HS-5 (cell line): Measurements from ENCODE around the gene GCG.

Source experiments
- DNase-seq: peaks from one replicate; pipeline ENCODE4 v3.0.0-alpha.2; 2012; ENCODE audit warnings: low read depth

GCG gene

DNA sequence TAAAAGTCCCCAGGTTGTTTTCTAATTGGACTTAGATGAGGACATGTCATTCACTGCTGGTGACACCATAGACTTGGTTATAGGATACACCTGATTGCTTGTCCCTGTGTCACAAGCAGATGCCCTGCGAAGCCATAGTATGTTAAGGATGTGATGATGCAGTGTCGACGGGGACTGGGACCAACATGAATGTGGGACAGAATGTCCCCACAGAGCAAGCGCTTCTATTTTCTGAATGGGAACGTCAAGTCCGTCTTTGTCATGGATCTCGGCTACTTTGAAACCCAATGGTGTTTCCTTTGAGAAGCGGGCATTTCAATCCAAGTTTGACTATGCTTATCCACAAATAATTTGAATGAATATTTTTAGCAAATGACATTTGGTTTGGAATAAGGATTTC lies 2.1 kb downstream of the GCG start:
- no peak for DNase-seq

DNA sequence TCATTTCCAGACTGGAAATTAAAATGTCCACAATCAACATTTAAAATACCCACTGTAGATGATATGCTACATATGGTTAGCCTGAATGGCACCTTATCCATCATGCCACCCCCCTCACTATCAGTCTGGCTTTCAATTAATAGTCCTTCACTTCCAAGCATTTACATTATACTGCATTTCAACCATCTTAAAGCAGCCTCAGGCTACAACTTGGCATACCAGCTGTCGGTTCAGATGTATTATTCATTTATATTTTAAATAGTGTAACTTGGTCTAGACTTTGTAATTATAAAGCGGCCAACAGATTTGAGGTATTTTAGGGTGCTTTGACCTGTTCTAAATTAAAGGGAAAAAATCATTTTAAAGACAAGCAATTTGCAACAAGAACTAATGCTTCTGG lies 2.6 kb downstream of the GCG start:
- DNase-seq, result no peak

DNA sequence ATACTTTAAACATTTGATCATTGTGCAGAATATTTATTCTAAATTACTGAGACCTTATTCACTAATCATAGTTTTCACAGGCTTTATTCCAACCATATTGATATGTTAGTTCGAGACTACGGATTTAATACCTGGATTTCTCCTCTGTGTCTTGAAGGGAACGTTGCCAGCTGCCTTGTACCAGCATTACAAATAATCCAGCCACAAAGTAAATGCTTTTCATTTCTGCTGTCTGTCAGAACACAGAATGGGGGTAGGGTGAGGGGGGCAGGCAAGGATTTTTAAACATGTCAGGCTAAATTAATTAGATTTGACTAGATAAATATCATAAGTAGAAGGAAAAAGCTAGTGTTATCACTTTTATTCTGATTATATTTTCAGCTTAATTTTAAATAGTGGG lies 3.1 kb downstream of the GCG start:
- DNase-seq, result no peak

DNA sequence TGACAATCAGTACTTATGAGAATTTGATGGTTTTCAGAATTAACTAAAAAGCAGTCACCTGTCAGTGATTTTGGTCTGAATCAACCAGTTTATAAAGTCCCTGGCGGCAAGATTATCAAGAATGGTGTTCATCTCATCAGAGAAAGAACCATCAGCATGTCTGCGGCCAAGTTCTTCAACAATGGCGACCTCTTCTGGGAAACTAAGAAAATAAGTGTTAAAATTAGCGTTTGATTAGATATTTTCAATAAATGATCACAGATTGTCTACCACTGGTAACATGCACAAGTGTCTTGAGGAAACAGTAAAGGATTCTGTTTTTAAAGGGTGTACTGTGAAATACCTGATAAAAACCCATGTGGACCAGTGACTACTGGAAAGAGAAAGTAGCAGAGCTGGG lies 8.1 kb downstream of the GCG start:
- DNase-seq, result no peak

DNA sequence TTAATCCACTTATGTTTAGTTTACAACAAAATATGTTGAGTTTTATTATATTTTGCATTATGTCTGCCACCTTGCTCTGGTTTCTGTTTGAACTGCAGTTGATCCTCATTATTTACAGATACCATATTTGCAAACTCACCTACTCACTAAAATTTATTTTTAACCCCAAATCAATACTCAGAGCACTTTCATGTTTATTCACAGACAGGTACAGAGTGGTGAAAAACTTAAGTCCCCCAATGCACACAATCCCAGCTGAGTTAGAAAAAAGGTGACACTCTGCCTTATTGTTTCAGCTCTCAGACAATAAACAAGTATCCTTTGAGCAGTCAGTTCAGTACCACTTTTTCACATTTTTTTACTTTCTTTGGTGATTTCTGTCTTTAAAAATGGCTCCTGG lies 13.7 kb downstream of the GCG start:
- DNase-seq, result no peak

DNA sequence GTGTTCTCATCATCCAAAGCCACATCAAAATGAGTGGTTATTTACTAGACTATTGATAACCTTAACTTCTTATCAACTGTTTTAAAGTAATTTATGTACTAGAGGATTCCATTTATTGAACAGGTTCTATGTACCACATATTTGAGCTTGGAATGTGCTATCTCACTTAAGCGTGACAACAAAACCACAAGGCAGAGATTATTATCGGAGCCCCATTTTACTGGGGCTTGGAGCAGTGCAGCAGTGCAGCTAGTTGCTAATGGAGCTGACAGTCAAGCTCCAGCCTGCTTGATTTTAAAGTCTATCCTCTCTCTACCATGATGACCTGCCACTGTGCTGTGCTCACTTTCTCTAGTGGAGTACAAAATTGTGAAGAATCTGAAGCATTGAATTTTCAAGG lies 24.6 kb downstream of the GCG start:
- DNase-seq, result no peak

DNA sequence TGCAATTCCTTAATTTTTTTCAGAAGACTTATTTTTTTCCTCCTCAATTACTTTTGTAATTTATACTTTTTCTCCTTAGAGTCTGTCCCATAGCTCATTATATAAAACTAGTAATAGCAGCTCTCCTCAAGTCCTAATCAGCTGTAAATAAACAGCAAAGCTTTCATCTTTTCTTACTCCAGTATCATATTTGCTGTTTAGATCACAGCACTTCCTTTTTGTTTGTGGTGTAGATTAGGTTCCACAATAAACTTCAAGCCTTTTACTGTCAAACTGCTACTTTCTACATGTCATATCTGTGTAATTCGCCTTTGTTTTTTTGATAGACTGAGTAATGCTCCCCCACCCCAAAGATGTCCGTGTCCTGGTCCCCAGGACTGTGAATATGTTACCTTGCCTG lies 25.5 kb downstream of the GCG start:
- no peak for DNase-seq

DNA sequence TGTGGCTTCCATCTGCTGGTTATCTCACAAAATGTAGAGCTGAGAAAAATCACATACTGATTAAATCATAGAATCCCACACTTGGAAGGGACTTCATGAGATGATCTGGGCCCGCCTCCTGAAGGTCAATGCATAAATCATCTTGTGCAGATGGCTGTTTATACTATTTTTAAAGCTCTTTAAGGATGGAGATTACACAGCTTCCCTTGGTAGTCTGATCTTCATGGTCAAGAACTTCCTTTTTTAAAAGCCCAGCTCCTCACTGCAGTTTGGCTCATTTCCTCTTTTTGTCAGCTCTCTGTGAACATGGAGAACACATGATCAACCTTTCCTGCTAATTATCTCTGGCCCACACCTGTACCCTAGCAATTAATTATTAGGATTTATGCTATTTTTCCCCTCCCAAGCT lies 25.9 kb downstream of the GCG start:
- DNase-seq, result no peak

DNA sequence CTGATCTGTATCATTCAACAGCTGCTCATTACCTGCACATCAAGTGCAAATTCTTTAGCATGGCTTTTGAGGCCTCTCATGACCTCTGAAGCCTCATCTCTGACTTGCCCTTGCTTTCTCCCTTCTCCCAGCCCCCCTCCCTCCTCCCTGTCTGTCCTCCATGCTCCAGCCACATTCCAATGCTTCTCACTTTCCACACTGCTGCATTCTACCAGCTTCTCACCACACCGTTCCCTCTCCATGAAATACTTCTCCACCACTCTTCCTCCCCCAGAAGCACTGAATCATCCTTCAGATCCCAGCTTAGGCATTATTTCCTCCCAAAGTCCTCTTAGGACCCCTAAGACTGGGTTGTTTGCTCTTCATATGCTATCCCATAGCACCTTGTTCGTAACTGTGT lies 26.9 kb downstream of the GCG start:
- DNase-seq, result no peak

DNA sequence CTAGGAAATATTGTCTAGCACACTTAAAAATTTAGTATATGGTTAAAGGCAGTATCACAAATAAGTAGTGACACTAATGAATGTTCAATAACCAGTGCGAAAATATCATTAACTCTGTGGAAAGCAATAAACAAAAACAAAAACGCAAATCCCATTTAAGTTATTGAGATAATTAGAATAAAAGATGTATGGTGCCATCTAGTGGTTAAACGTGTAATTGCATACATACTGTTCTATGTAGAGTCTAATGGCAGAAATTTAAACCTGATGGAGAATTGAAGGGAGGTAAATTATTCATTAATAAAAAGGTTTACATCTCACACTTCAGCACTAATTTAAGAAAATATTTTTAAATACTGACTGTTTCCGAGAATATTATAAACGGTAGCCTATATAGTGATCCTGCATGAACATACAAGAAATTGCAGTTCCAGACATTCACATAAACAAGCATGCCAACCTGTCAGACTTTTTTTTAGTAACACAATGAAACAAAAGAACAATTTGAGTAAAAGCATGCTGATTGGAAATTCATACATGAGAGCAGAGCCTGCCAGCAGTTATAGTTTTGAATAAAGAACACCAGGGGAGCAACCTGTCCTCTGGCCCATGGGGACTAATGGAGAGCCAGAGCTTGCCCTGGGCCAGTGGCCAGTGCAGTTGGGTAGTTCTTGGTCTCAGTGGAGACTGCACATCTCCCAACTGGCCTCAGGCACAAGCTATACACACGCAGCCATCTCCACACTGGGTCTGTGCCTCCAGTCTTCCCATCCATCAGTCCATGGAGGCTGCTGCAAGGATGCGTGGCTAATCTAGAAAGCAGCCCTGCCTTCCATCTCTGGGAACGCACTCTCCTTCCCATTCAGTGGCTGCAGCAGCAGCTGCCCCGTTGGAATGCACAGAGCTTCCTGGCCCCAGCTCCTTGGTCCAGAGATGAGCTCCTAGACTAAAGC lies 28.0 kb downstream of the GCG start:
- DNase-seq, result peak; percentile 64

DNA sequence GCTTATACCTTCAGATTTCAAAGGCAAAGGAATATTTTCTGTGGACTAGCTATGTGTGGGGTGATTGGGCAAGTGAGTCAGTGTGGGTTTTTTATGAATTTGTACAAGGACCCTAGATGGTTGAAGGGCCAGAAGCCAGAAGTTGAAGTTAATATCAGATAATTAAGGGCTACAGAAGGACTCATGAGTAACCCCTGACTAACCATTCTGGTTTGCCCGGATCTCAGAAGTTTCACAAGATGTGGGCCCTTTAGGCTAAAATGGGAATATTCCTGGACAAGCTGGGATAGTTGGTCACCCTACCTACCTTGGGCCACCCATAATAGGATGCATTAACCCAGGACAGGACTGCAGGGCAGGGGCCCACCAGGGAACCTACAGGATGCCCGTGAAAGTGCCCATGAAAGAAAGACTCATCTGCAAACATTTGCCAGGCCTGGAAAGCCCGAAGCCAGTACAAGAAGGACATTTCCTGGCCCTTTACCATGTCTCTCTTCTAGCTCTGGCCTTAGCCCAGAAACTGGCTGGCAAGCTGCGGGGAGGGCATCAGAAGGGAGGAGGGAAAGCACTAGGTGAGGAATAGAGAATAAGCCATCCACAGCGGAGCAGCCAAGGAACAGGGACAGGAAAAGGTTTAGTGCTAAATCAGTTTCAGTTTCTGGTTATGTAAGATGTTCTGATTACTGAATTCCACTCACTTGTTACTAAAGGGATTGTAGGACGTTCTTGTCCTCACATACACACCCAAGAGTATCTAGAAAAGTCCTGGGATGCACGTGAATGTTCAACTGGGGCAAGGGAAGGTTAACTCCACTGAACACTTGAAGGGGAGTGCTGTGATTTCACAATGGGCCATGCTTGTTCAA lies 33.6 kb downstream of the GCG start:
- DNase-seq, result peak; percentile 78

DNA sequence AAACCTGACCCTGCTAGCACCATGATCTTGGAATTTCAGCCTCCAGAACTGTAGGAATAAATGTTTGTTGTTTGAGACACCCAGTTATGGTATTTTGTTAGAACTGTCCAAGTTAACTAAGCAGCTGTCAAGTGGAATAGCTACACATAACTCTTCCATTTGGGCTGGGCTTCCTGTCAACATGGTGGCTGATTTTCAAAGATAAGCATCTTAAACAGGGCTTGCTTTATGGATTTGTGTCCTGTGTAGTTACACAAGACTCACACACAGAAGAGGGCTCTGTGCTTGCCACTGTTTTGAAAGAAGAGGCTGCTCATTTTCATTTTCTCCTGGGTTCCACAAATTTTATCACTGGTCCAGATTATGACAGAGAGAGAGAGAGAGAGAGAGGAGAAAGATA lies 35.7 kb downstream of the GCG start:
- DNase-seq, result no peak

DNA sequence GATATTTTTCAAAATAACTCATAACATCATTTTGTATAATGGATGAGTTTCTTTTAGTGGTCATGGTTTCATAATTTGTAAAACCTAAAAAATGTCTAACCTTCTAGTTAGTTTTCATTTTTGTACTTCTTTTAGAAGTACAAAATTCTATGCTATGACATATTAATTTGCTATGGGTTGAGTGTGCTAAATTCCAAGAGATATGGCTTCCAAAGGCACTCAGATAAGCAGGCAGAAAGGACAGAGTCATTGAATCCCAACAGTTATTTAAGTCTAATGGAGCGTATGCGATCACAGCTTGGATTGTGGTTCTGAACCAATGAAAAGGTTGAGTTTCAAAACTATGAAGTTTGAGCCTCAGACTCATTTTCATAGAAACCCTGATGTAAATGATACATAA lies 37.0 kb downstream of the GCG start:
- no peak for DNase-seq

DNA sequence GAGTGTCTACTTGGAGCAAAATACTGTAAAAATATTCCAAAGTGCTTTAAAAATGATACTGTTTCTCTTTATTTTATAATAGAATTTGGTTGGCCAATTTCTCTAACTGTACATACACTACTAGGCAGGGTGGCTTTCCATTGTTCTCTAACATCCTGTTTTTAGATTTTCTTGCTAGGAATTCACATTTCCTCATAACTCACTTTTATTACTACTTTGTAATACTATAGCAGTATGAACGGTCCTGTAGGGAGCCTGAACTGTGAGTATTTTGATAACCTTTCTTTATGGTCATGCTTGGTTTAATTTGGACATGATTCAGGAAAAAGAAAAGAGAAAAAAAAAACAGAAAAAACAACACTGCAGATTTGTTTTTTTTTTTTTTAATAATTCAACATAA lies 37.8 kb downstream of the GCG start:
- no peak for DNase-seq

DNA sequence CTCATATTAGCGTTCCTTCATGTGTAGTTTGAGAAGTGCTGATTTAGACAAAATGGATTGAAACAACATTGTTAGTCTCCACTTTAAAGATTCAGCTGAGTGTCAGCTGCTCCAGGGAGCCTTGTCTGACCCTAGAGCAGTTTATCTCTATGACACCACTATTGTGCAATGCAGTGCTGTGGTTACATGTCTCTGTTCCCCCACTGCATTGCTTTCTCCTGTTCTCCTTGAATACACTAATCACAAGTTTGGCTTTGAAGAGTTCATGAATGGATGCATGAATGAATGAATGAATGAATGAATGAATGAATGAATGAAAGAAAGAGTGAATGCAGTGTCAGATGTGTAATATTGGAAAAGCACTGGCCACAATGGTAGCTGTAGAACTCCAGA lies 38.3 kb downstream of the GCG start:
- no peak for DNase-seq

DNA sequence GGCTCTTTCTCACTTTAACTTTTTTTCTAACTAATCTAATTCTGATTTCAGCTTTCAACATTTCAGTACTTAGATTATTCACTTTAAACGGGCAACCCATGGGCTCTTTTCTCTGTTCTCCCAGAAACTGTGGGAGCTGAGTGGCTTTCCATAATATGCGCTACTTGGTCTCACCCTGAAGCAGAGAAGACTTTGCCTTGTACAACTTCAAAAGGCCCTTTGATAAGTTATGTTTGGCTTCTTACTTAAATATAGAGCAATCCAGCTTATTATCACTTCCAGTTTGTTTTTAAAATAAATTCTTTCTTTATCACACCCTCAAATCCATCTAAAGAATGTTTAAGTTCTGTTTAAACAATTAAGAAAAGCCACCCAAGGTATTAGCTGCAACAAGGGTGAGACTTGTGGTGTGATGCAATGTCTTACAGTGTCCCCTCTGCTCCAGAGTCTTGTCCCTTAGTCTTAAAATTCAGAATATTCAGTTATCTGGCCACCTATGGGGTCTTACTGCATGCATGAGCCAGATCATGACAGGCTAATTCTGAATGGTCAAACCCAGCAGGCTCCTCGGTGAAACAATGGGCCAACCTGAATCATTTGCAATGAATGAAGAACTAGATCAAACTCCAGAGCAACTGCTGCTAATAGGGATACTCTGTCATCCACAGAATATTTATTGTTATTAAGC lies 38.8 kb downstream of the GCG start:
- DNase-seq, result no peak

DNA sequence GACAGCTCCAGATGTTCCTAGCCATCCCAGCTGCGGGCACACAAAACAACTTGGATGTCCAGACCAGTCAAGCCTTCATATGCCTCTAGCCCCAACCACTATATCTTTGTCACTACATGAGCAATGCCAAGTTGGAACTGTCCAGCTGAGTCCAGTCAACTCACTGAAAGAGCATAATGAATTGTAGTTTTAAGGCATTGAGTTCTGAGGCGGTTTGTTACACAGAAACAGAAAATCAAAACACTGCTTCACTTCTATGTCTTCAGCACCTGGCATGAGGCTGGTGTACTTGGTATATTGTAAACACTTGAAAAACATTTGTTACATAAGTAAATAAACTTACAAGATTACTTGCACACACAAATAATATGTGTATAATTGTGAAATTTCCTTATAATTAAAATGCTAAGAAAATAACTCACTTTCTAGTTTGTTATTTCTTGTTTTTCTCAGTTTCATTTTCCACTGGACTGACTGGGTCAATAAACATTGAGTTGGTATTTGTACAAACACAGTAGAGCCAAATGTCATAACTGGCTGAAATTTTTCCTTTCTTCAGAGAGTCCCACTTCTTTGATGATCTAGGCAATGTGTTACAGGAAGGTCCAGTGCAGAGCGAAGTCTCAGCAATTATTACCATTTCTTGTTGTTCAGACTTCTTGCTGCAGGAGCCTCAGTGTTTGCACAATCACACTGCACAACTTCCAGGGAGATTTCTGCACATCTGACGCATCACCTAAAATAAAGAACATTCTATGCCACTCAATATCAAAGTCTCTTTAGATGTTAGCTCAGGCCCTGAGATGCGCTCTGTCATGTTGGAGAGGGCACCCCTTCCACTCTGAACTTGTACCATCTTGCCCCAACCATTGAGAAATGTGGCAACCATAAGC lies 39.8 kb downstream of the GCG start:
- DNase-seq, result no peak

DNA sequence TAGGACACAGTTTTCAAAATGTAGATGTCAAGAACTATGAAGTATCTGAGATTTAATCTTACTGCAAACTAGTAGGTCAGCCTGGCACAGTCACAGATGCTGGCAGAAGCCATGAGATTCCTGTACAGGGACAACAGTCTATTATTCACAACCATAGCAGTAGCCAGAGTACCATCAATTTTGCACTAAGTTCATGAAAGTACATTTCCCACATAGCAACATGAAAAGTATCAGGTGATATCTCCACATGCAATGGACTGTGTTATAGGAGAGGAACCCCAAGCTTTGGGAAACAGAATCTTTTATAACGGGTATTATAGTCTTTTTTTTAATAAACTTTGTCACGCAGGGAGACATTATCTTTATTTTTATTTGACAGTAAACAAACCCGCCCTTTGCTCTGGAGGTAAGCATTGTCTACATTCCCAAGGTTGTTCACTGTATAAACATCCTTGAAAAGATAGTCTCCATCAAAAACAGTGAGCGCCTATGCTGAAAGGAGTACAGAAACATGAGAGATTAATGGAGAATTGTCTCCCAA lies 44.6 kb downstream of the GCG start:
- no peak for DNase-seq

DNA sequence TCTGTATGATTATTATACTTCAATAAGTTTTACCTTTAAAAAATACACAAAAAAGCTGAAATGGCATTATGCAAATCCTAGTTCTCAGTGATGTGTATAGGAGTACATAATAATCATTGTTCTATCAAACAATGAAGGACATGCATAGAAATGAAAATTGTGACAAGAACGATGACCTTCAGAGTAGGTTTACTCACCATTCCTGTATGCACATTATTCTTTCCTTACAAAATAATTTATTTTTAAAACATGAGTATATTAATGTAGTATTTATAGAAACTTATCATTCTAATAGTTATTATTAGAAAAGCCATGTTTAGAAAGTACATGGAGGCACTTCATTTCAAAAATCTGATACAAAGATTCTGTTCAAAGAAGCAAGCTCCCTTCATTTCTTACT lies 45.3 kb downstream of the GCG start:
- no peak for DNase-seq

DNA sequence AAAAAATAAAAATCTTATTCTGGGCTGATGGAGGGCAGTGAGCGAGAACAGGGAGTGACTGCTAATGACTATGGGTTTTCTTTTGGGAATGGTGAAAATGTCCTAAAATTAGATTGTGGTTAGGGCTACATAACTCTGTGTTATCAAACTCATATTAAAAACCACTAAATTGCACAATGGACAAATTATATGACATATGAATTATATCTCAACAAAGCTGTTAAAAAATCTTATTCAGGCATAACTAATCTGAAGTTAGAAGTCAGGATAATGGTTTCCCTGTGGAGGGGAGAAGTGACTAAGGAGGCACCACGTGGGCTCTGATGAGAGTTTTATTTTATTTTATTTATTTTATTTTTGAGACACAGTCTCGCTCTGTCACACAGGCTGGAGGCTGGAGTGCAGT lies 45.9 kb downstream of the GCG start:
- no peak for DNase-seq

DNA sequence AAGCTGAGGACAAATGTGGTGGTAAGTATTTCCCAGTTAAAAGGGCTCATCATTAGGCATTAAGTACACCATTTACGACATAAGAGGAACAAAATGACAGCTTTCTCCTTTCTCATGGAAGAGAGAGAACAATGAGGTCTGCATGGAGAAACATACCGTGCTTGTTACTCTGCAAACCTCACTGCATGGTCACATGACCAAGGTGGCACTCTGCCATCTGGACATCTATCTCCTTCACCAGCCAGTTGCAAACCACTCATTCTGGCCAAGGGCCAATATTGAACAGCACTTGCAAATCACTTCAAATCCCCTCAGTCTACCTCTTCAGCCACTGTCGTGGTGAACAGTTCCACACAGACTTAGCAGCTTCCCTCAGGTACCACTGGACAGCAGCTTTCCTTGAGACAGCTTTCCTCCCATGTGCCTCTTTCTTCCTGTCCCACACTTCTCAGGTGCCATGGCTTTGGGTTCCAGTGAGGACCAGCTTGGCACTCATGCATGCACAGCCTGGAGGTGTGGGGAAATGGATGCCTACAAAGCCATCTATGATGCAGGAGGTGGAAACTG lies 48.5 kb downstream of the GCG start:
- no peak for DNase-seq
